ENCODE measurements around the gene RAD23A. TPM values are rescaled to one million over a fixed set of nuclear protein-coding genes. Genes with fewer than 3 reads are reported as not detected.

Gene RAD23A
- polyA plus RNA-seq, 1 donor from 2014 or later: 37.4 TPM

DNA sequence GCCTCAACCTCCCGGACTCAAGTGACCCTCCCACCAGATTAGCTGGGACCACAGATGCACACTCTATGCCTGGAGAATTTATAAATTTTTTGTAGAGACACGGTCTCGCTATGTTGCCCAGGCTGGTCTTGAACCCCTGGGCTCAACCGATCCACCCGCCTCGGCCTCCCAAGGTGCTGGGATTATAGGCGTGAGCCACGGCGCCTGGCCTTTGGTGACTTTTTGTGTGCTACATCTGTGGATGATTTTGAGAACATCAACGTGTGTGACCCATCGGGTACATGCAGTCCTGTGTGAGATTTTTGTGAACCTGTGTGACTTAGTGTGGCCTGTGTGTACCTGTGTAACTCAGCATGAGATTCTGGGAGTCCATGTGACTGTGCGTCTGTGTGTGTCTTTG is 41.1 kb downstream of the RAD23A start:
- Histone ChIP-seq H4K20me1 (ENCODE audit: insufficient read depth) (no peaks in the 10 kb centered on the region), H3K36me3 (ENCODE audit: insufficient read depth, low read length) (no peaks in the 10 kb centered on the region), H2AFZ (ENCODE audit: low read depth, low read length) (no peak overlapping the region), H3K9ac (ENCODE audit: low read length) (no peak overlapping the region), H3K9me2 (ENCODE audit: insufficient read depth, low read length) (no peaks in the 10 kb centered on the region), H3K4me2 (ENCODE audit: low read length) (no peak overlapping the region), H3K27ac (ENCODE audit: low read length) (no peak overlapping the region), H3K9me3 (ENCODE audit: low read length) (no peaks in the 10 kb centered on the region), H3F3A (ENCODE audit: insufficient read depth, low read length, poor library complexity, severe bottlenecking) (no peaks in the 10 kb centered on the region), H3K27me3 (ENCODE audit: insufficient read depth, low read depth, low read length) (peaks cover 29% of the 10 kb centered on the region), H3K79me2 (replicated peaks; ENCODE audit: insufficient read depth, low read length) (no peaks in the 10 kb centered on the region), H3K4me3 (ENCODE audit: low read length) (no peak overlapping the region)
- TF ChIP-seq MXI1 (conservative IDR thresholded peaks at IDR 0.05; ENCODE audit: poor library complexity, severe bottlenecking) (no peak), POLR2AphosphoS5 (IDR thresholded peaks at IDR 0.05) (no peak), EZH2 (IDR thresholded peaks at IDR 0.05; ENCODE audit: borderline replicate concordance, insufficient read depth, low read length, poor library complexity, severe bottlenecking) (no peak), TAF1 (IDR thresholded peaks at IDR 0.05; ENCODE audit: low read depth) (no peak), RAD21 (conservative IDR thresholded peaks at IDR 0.05) (no peak), SMC3 (conservative IDR thresholded peaks at IDR 0.05; ENCODE audit: poor library complexity) (no peak), EP300 (conservative IDR thresholded peaks at IDR 0.05; ENCODE audit: poor library complexity, severe bottlenecking) (no peak)
- TF ChIP-seq, protein P1, sequence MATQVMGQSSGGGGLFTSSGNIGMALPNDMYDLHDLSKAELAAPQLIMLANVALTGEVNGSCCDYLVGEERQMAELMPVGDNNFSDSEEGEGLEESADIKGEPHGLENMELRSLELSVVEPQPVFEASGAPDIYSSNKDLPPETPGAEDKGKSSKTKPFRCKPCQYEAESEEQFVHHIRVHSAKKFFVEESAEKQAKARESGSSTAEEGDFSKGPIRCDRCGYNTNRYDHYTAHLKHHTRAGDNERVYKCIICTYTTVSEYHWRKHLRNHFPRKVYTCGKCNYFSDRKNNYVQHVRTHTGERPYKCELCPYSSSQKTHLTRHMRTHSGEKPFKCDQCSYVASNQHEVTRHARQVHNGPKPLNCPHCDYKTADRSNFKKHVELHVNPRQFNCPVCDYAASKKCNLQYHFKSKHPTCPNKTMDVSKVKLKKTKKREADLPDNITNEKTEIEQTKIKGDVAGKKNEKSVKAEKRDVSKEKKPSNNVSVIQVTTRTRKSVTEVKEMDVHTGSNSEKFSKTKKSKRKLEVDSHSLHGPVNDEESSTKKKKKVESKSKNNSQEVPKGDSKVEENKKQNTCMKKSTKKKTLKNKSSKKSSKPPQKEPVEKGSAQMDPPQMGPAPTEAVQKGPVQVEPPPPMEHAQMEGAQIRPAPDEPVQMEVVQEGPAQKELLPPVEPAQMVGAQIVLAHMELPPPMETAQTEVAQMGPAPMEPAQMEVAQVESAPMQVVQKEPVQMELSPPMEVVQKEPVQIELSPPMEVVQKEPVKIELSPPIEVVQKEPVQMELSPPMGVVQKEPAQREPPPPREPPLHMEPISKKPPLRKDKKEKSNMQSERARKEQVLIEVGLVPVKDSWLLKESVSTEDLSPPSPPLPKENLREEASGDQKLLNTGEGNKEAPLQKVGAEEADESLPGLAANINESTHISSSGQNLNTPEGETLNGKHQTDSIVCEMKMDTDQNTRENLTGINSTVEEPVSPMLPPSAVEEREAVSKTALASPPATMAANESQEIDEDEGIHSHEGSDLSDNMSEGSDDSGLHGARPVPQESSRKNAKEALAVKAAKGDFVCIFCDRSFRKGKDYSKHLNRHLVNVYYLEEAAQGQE (IDR thresholded peaks at IDR 0.05; ENCODE audit: borderline replicate concordance): no peak
- TF ChIP-seq, protein P2, sequence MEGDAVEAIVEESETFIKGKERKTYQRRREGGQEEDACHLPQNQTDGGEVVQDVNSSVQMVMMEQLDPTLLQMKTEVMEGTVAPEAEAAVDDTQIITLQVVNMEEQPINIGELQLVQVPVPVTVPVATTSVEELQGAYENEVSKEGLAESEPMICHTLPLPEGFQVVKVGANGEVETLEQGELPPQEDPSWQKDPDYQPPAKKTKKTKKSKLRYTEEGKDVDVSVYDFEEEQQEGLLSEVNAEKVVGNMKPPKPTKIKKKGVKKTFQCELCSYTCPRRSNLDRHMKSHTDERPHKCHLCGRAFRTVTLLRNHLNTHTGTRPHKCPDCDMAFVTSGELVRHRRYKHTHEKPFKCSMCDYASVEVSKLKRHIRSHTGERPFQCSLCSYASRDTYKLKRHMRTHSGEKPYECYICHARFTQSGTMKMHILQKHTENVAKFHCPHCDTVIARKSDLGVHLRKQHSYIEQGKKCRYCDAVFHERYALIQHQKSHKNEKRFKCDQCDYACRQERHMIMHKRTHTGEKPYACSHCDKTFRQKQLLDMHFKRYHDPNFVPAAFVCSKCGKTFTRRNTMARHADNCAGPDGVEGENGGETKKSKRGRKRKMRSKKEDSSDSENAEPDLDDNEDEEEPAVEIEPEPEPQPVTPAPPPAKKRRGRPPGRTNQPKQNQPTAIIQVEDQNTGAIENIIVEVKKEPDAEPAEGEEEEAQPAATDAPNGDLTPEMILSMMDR (IDR thresholded peaks at IDR 0.05; ENCODE audit: poor library complexity, severe bottlenecking): no peak

DNA sequence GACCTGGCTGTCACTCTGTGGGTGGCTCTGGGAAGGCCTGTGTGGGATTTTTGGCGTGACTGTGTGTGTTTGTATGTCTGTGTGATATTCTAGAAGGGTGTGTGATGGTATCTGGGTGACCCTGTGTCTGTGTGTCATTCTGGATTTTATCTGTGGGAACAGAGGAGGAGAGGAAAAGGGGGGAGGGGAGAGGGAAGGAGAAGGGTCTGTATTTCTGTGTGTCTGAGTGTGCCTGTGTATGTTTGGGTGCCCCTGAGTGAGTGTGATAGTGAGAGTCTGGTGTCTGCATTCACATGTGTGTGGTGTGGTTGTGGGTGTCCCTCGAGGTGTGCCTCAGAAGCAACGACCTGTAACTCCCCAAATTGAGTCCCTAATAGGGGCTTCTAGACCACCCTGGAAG is 41.5 kb downstream of the RAD23A start:
- Histone ChIP-seq H2AFZ (ENCODE audit: low read depth, low read length) (no peak overlapping the region), H3K9me3 (ENCODE audit: low read length) (no peaks in the 10 kb centered on the region), H3K36me3 (ENCODE audit: insufficient read depth, low read length) (no peaks in the 10 kb centered on the region), H4K20me1 (ENCODE audit: insufficient read depth) (no peaks in the 10 kb centered on the region), H3K9me2 (ENCODE audit: insufficient read depth, low read length) (no peaks in the 10 kb centered on the region), H3K27me3 (ENCODE audit: insufficient read depth, low read depth, low read length) (peaks cover 31% of the 10 kb centered on the region), H3K79me2 (replicated peaks; ENCODE audit: insufficient read depth, low read length) (no peaks in the 10 kb centered on the region), H3K9ac (ENCODE audit: low read length) (no peak overlapping the region), H3K4me3 (ENCODE audit: low read length) (no peak overlapping the region), H3K27ac (ENCODE audit: low read length) (no peak overlapping the region), H3F3A (ENCODE audit: insufficient read depth, low read length, poor library complexity, severe bottlenecking) (no peaks in the 10 kb centered on the region), H3K4me2 (ENCODE audit: low read length) (no peak overlapping the region)
- TF ChIP-seq SMC3 (conservative IDR thresholded peaks at IDR 0.05; ENCODE audit: poor library complexity): no peak
- TF ChIP-seq MXI1 (conservative IDR thresholded peaks at IDR 0.05; ENCODE audit: poor library complexity, severe bottlenecking): no peak
- TF ChIP-seq, protein P1 (IDR thresholded peaks at IDR 0.05; ENCODE audit: borderline replicate concordance): no peak
- no peak for TF ChIP-seq EP300 (conservative IDR thresholded peaks at IDR 0.05; ENCODE audit: poor library complexity, severe bottlenecking)
- no peak for TF ChIP-seq POLR2AphosphoS5 (IDR thresholded peaks at IDR 0.05)
- TF ChIP-seq EZH2 (IDR thresholded peaks at IDR 0.05; ENCODE audit: borderline replicate concordance, insufficient read depth, low read length, poor library complexity, severe bottlenecking): no peak
